Peyer's patch (tissue), 4 donors: Measurements from ENCODE around the gene EFCAB14.

Experiments
- CTCF ChIP-seq, 6 experiments: fragments of 450-650 bp in 4 of 6; fragments of 200-600 bp in 2 of 6; sonication (generic) in 1 of 6; IDR thresholded peaks; one replicate each; pipeline ENCODE4 v1.5.1; 2017 to 2019; ENCODE audit warnings: antibody characterized with exemption in 6 of 6, mild to moderate bottlenecking in 3 of 6, moderate library complexity in 1 of 6
- POLR2A ChIP-seq, 2 donors: fragments of 450-650 bp; IDR thresholded peaks; one replicate each; pipeline ENCODE4 v1.5.1; 2017; ENCODE audit warnings: antibody characterized with exemption in 2 of 2, mild to moderate bottlenecking in 2 of 2, moderate library complexity in 2 of 2

GRCh38 chr1:46679789-46680573, 38.9 kb downstream of the EFCAB14 start:
- TF ChIP-seq CTCF (IDR thresholded peaks at IDR 0.05) (no peak), POLR2A (IDR thresholded peaks at IDR 0.05) (no peak)
